IMR-90 (cell line): ENCODE data around the gene CCDC194. TPM values are rescaled to one million over a fixed set of nuclear protein-coding genes. Genes with fewer than 3 reads are reported as not detected.

Experiments
- ATAC-seq: fragments of 200-7000 bp; cut with Tn5 transposase; 2 replicates; pipeline ENCODE4 v1.9.1; 2020; ENCODE audit warnings: low read depth, mild to moderate bottlenecking, moderate library complexity
- BruUV-seq: library from RNA; stranded (reverse); fragments of 400-500 nt; replicated peaks from 2 replicates; lab custom pipeline; 2021; lab: Mats Ljungman, UMichigan
- CTCF ChIA-PET: fragments of 300-600 bp; formaldehyde crosslinking; extraction: SDS; loops from one replicate; lab custom pipeline; 2021; ENCODE audit warnings: antibody characterized with exemption; lab: Yijun Ruan, JAX
- POLR2A ChIA-PET: fragments of 300-600 bp; sonication (Branson Sonifier 250); formaldehyde crosslinking; loops from one replicate; lab custom pipeline; 2022; ENCODE audit warnings: antibody characterized with exemption; ENCODE audit not compliant: unreplicated experiment; lab: Charles Lee
- DNase-seq: peaks from one replicate; pipeline ENCODE4 v3.0.0; 2013
- H2AFZ ChIP-seq: replicated peaks from 2 replicates; pipeline ENCODE3; 2013; ENCODE audit warnings: low read length, mild to moderate bottlenecking; ENCODE audit not compliant: poor library complexity
- H2AK5ac ChIP-seq: 2 replicates; pipeline ENCODE4 v1.6.1; 2013; ENCODE audit warnings: low read depth, low read length, inconsistent platforms
- H2AK9ac ChIP-seq: replicated peaks from 2 replicates; pipeline ENCODE3; 2013; ENCODE audit warnings: mild to moderate bottlenecking, low read depth, low read length, moderate library complexity; ENCODE audit not compliant: poor library complexity
- H2BK120ac ChIP-seq: 2 replicates; pipeline ENCODE4 v1.6.1; 2013; ENCODE audit warnings: low read depth, low read length, inconsistent platforms
- H2BK15ac ChIP-seq: 3 replicates; pipeline ENCODE4 v1.6.1; 2013; ENCODE audit warnings: low read depth, low read length, inconsistent platforms
- H2BK20ac ChIP-seq: 2 replicates; pipeline ENCODE4 v1.6.1; 2013; ENCODE audit warnings: low read depth, mild to moderate bottlenecking, inconsistent platforms, low read length, moderate library complexity
- H2BK5ac ChIP-seq: 2 replicates; pipeline ENCODE4 v1.6.1; 2013; ENCODE audit warnings: mild to moderate bottlenecking, low read depth, low read length, inconsistent platforms; ENCODE audit not compliant: poor library complexity, severe bottlenecking
- H3K14ac ChIP-seq: replicated peaks from 2 replicates; pipeline ENCODE4 v1.6.1; 2013; ENCODE audit warnings: low read depth, low read length, inconsistent platforms
- H3K18ac ChIP-seq: 2 replicates; pipeline ENCODE4 v1.6.1; 2013; ENCODE audit warnings: low read depth, low read length, control low read depth
- H3K23ac ChIP-seq: 2 replicates; pipeline ENCODE4 v1.6.1; 2013; ENCODE audit warnings: low read depth, low read length, inconsistent platforms
- H3K27ac ChIP-seq: 2 replicates; pipeline ENCODE4 v1.5.1; 2013; ENCODE audit warnings: mild to moderate bottlenecking, control low read depth, low read length; ENCODE audit not compliant: insufficient read depth
- H3K27me3 ChIP-seq: 2 replicates; pipeline ENCODE4 v1.6.1; 2013; ENCODE audit warnings: low read length; ENCODE audit not compliant: control insufficient read depth, insufficient read depth
- H3K36me3 ChIP-seq: 2 replicates; pipeline ENCODE4 v1.6.1; 2013; ENCODE audit warnings: low read length, mixed read lengths; ENCODE audit not compliant: control insufficient read depth, insufficient read depth
- H3K4ac ChIP-seq: 2 replicates; pipeline ENCODE4 v1.6.1; 2013; ENCODE audit warnings: low read depth, low read length, inconsistent platforms
- H3K4me1 ChIP-seq: 2 replicates; pipeline ENCODE4 v1.6.1; 2013; ENCODE audit warnings: low read length, mixed read lengths; ENCODE audit not compliant: control insufficient read depth, insufficient read depth
- H3K4me2 ChIP-seq: 2 replicates; pipeline ENCODE4 v1.6.1; 2013; ENCODE audit warnings: low read depth, mild to moderate bottlenecking, control low read depth, low read length, moderate library complexity
- H3K4me3 ChIP-seq: 2 replicates; pipeline ENCODE4 v1.5.1; 2013; ENCODE audit warnings: low read depth, mild to moderate bottlenecking, control low read depth, low read length, moderate library complexity; ENCODE audit not compliant: insufficient read depth
- H3K56ac ChIP-seq: 2 replicates; pipeline ENCODE4 v1.6.1; 2013; ENCODE audit warnings: low read length, inconsistent platforms; ENCODE audit not compliant: insufficient read depth; ENCODE audit errors: extremely low read depth
- H3K79me1 ChIP-seq, 2 experiments: 2 replicates each; pipeline ENCODE4 v1.6.1; 2013; ENCODE audit warnings: low read length in 2 of 2, inconsistent platforms in 1 of 2, low read depth in 1 of 2
- H3K9ac ChIP-seq: 2 replicates; pipeline ENCODE4 v1.6.1; 2013; ENCODE audit warnings: low read depth, low read length, control low read depth
- H3K9me1 ChIP-seq: 2 replicates; pipeline ENCODE4 v1.6.1; 2013; ENCODE audit warnings: low read length, inconsistent platforms; ENCODE audit not compliant: insufficient read depth
- H3K9me3 ChIP-seq: 2 replicates; pipeline ENCODE4 v1.6.1; 2013; ENCODE audit warnings: low read length; ENCODE audit not compliant: control insufficient read depth, insufficient read depth
- H4K20me1 ChIP-seq: 2 replicates; pipeline ENCODE4 v1.6.1; 2013; ENCODE audit warnings: low read length, inconsistent platforms; ENCODE audit not compliant: insufficient read depth
- H4K5ac ChIP-seq: 2 replicates; pipeline ENCODE4 v1.6.1; 2013; ENCODE audit warnings: mild to moderate bottlenecking, low read depth, low read length, control low read depth
- H4K8ac ChIP-seq, 2 experiments: 2 replicates each; pipeline ENCODE4 v1.6.1; 2013; ENCODE audit warnings: low read depth in 2 of 2, low read length in 2 of 2, control low read depth in 1 of 2, inconsistent platforms in 1 of 2
- H4K91ac ChIP-seq: 2 replicates; pipeline ENCODE4 v1.6.1; 2013; ENCODE audit warnings: low read depth, low read length, inconsistent platforms; ENCODE audit not compliant: insufficient read depth
- BHLHE40 ChIP-seq: fragments of 150-350 bp; IDR thresholded peaks from 2 replicates; pipeline ENCODE4 v1.6.1; 2016; ENCODE audit warnings: mild to moderate bottlenecking, low read depth, low read length
- CEBPB ChIP-seq: IDR thresholded peaks from 2 replicates; pipeline ENCODE4 v1.6.1; 2012; ENCODE audit warnings: low read depth, low read length, improper control_type of control experiment
- CTCF ChIP-seq: conservative IDR thresholded peaks from 2 replicates; pipeline ENCODE4 v1.5.1; 2012; ENCODE audit warnings: mild to moderate bottlenecking, low read depth, low read length, improper control_type of control experiment
- FOS ChIP-seq: fragments of 150-350 bp; IDR thresholded peaks from 2 replicates; pipeline ENCODE4 v1.6.1; 2016; ENCODE audit warnings: low read depth, low read length
- MAFK ChIP-seq: IDR thresholded peaks from 2 replicates; pipeline ENCODE4 v1.6.1; 2012; ENCODE audit warnings: low read depth, low read length, improper control_type of control experiment
- MAZ ChIP-seq: IDR thresholded peaks from 2 replicates; pipeline ENCODE4 v1.6.1; 2012; ENCODE audit warnings: low read depth, mild to moderate bottlenecking, low read length, improper control_type of control experiment, moderate library complexity, borderline replicate concordance
- MXI1 ChIP-seq: IDR thresholded peaks from 2 replicates; pipeline ENCODE4 v1.6.1; 2012; ENCODE audit warnings: low read depth, mild to moderate bottlenecking, low read length, moderate library complexity, borderline replicate concordance
- NFE2L2 ChIP-seq: fragments of 150-350 bp; IDR thresholded peaks from 2 replicates; pipeline ENCODE4 v1.6.1; 2016; ENCODE audit warnings: low read depth, mild to moderate bottlenecking, low read length
- POLR2A ChIP-seq: IDR thresholded peaks from 2 replicates; pipeline ENCODE4 v1.6.1; 2012; ENCODE audit warnings: mild to moderate bottlenecking, low read depth, low read length
- RAD21 ChIP-seq: IDR thresholded peaks from 2 replicates; pipeline ENCODE4 v1.6.1; 2012; ENCODE audit warnings: low read length, improper control_type of control experiment
- RCOR1 ChIP-seq: IDR thresholded peaks from 2 replicates; pipeline ENCODE4 v1.6.1; 2012; ENCODE audit warnings: mild to moderate bottlenecking, low read length, improper control_type of control experiment; ENCODE audit not compliant: insufficient replicate concordance
- RFX5 ChIP-seq: IDR thresholded peaks from 2 replicates; pipeline ENCODE4 v1.8.0; 2012; ENCODE audit warnings: low read depth, mild to moderate bottlenecking, low read length, moderate library complexity
- SMC3 ChIP-seq: fragments of 150-350 bp; IDR thresholded peaks from 2 replicates; pipeline ENCODE4 v1.6.1; 2016; ENCODE audit warnings: low read depth, mild to moderate bottlenecking, antibody characterized with exemption, low read length, moderate library complexity
- USF2 ChIP-seq: fragments of 150-350 bp; IDR thresholded peaks from 2 replicates; pipeline ENCODE4 v1.6.1; 2017; ENCODE audit warnings: mild to moderate bottlenecking, antibody characterized with exemption, low read length, low read depth
- WGBS, 2 experiments: methylation state at CpG; one replicate each; pipeline versions ENCODE4 v1.1.5 to v1.1.7; 2013; ENCODE audit warnings: missing lambda C conversion rate in 2 of 2; ENCODE audit not compliant: insufficient read length in 1 of 2; ENCODE audit errors: extremely low coverage in 2 of 2; 5-methylcytosine and 5-hydroxymethylcytosine counted together
- dilution Hi-C: fragments of 300-500 bp; cut with HindIII; formaldehyde crosslinking; loops from one replicate; pipeline ENCODE4 v1.14.3; 2018; ENCODE audit warnings: low sequenced_read_pairs; ENCODE audit not compliant: unreplicated experiment
- in situ Hi-C: fragments of 300-500 bp; cut with MboI; formaldehyde crosslinking; loops from 3 replicates; pipeline ENCODE4 v1.14.3; 2019; ENCODE audit warnings: low sequenced_read_pairs, inconsistent platforms, mixed read lengths
- intact Hi-C: fragments of 100-400 bp; cut with micrococcal nuclease; formaldehyde crosslinking; loops from 2 replicates; pipeline ENCODE4 v1.10.0; 2022
- polyA plus RNA-seq, 3 experiments: library from polyadenylated mRNA; depleted of rRNA; stranded (reverse); fragments of >200 nt; gene quantifications; 2 replicates each; pipeline ENCODE4 v1.2.3, GENCODE V29; 2012; ENCODE audit warnings: low replicate concordance in 1 of 3
- total RNA-seq: library from RNA; depleted of rRNA; stranded (reverse); fragments of >200 nt; gene quantifications from 2 replicates; pipeline ENCODE4 v1.2.3, GENCODE V29; 2012

The CCDC194 gene
- total and polyA plus RNA-seq, 2 of the 4 experiments (the other 2 are of a cell fraction), result not detected

GRCh38 chr19:17351815-17352435 lies 42.1 kb downstream of the CCDC194 start:
- Histone ChIP-seq H3K9me3 (no peaks in the 10 kb centered on the region), H3K4me2 (no peak overlapping the region), H3K27ac (no peak overlapping the region), H3K79me1 (no peaks in the 10 kb centered on the region), H3K18ac (no peak overlapping the region), H2AK5ac (no peak overlapping the region; the same call in 1 of the 2 replicates), H2BK20ac (no peak overlapping the region), H2BK5ac (no peak overlapping the region), H3K27me3 (peaks cover 8% of the 10 kb centered on the region; the same call in 1 of the 2 replicates), H3K9me1 (no peaks in the 10 kb centered on the region), H3K36me3 (no peaks in the 10 kb centered on the region), H3K9ac (no peak overlapping the region), H2BK15ac (no peak overlapping the region), H3K23ac (no peak overlapping the region), H4K20me1 (no peaks in the 10 kb centered on the region; the same call in 1 of the 2 replicates), H2BK120ac (no peak overlapping the region), H3K4me3 (no peak overlapping the region), H3K4me1 (0 out of 2 replicates have a peak, but pooled peaks cover 2% of the 10 kb centered on the region), H2AK9ac (no peak overlapping the region), H4K8ac (no peak overlapping the region), H4K91ac (no peak overlapping the region), H4K5ac (no peak overlapping the region), H2AFZ (peak overlapping the region; percentile 43), H3K56ac (no peak overlapping the region), H3K14ac (no peak overlapping the region), H3K4ac (no peak overlapping the region)
- ChIA-PET POLR2A (no interaction called here), CTCF (no interaction called here)
- intact Hi-C loops, result no loop called here
- no TSS peak for BruUV-seq
- WGBS, 2 experiments, result 91% methylated on average over 21 of the region's 45 CpGs; no CpG with 5 or more reads in 1 of the 2 experiments
- ATAC-seq (no peak), DNase-seq (no peak)
- in situ Hi-C loops, result no loop called here
- TF ChIP-seq NFE2L2 (no peak), RFX5 (no peak), POLR2A (no peak), MAZ (no peak), MAFK (no peak), MXI1 (no peak), SMC3 (no peak), CTCF (no peak), RCOR1 (no peak), FOS (no peak), USF2 (no peak), BHLHE40 (no peak), CEBPB (no peak), RAD21 (no peak)
- dilution Hi-C loops, result no loop called here
